HCT116 (cell line): ENCODE measurements around the gene PCLO. TPM values are rescaled to one million over a fixed set of nuclear protein-coding genes. Genes with fewer than 3 reads are reported as not detected.

ENCODE experiments used
- ATAC-seq: fragments of 200-7000 bp; cut with Tn5 transposase; 2 replicates; pipeline ENCODE4 v1.9.1; 2020; ENCODE audit warnings: mild to moderate bottlenecking, moderate library complexity
- BruUV-seq: library from RNA; stranded (reverse); fragments of 400-500 nt; replicated peaks from 2 replicates; lab custom pipeline; 2021; lab: Mats Ljungman, UMichigan
- CTCF ChIA-PET: fragments of 300-600 bp; sonication (Branson Sonifier 250); formaldehyde crosslinking; loops from one replicate; lab custom pipeline; 2021; ENCODE audit warnings: antibody characterized with exemption; lab: Charles Lee
- POLR2A ChIA-PET: fragments of 300-600, 350-600 bp; sonication (Branson Sonifier 250); formaldehyde crosslinking; loops from one replicate; lab custom pipeline; 2021; ENCODE audit warnings: antibody characterized with exemption; lab: Charles Lee
- RAD21 ChIA-PET, 2 experiments: fragments of 300-600 bp; sonication (Branson Sonifier 250); formaldehyde crosslinking; loops; one replicate each; lab custom pipeline; 2023; ENCODE audit warnings: low total read pairs in 2 of 2; ENCODE audit not compliant: uncharacterized antibody in 2 of 2, unreplicated experiment in 2 of 2, low non-redundant PET in 1 of 2; lab: Charles Lee
- DNase-seq: peaks from one replicate; pipeline ENCODE4 v3.0.0-alpha.2; 2010; ENCODE audit warnings: low read depth, low spot score
- H2AFZ ChIP-seq: fragments of 200-600 bp; shearing (Covaris generic), sonication (generic); 2 replicates; pipeline ENCODE4 v1.6.1; 2017; ENCODE audit warnings: low read depth, mixed run types, mixed read lengths, antibody characterized with exemption, low read length; ENCODE audit not compliant: poor library complexity, severe bottlenecking
- H3K27ac ChIP-seq: 2 replicates; pipeline ENCODE4 v1.5.1; 2012; ENCODE audit warnings: low read depth, low read length
- H3K27me3 ChIP-seq: fragments of 200-600 bp; sonication (generic); 2 replicates; pipeline ENCODE4 v1.6.1; 2016; ENCODE audit warnings: mixed run types, low read length, mixed read lengths; ENCODE audit not compliant: insufficient read depth
- H3K36me3 ChIP-seq, 2 experiments: fragments of 200-500 bp in 1 of 2; fragments of 200-600 bp in 1 of 2; sonication (Bioruptor generic) in 1 of 2; sonication (generic) in 1 of 2; 2 replicates each; pipeline versions ENCODE4 v1.5.1 to v1.6.1; 2014 to 2016; ENCODE audit warnings: low read length in 2 of 2, inconsistent platforms in 1 of 2, mixed read lengths in 1 of 2, mixed run types in 1 of 2; ENCODE audit not compliant: insufficient read depth in 2 of 2, control insufficient read depth in 1 of 2
- H3K4me1 ChIP-seq, 2 experiments: fragments of 200-600 bp in 1 of 2; sonication (generic) in 1 of 2; 2 replicates each; pipeline versions ENCODE4 v1.5.1 to v1.6.1; 2012 to 2017; ENCODE audit warnings: low read length in 2 of 2, inconsistent platforms in 1 of 2, mild to moderate bottlenecking in 1 of 2, mixed read lengths in 1 of 2, mixed run types in 1 of 2, moderate library complexity in 1 of 2; ENCODE audit not compliant: insufficient read depth in 2 of 2, control insufficient read depth in 1 of 2
- H3K4me2 ChIP-seq: fragments of 200-600 bp; sonication (generic); 2 replicates; pipeline ENCODE4 v1.6.1; 2017; ENCODE audit warnings: mixed run types, low read length, mixed read lengths
- H3K4me3 ChIP-seq, 2 experiments: fragments of 200-600 bp in 1 of 2; sonication (generic) in 1 of 2; replicated peaks in 1 of 2; 2 replicates each; pipeline ENCODE4 v1.5.1; 2011 to 2016; ENCODE audit warnings: low read length in 2 of 2, control low read depth in 1 of 2, low read depth in 1 of 2, mild to moderate bottlenecking in 1 of 2, mixed read lengths in 1 of 2, mixed run types in 1 of 2
- H3K79me2 ChIP-seq: fragments of 200-600 bp; sonication (generic); 2 replicates; pipeline ENCODE4 v1.6.1; 2017; ENCODE audit warnings: mild to moderate bottlenecking, mixed run types, low read length, moderate library complexity, mixed read lengths; ENCODE audit not compliant: insufficient read depth
- H3K9ac ChIP-seq: fragments of 200-600 bp; sonication (generic); 2 replicates; pipeline ENCODE4 v1.6.1; 2016; ENCODE audit warnings: low read length, mixed read lengths
- H3K9me2 ChIP-seq: fragments of 200-600 bp; sonication (generic), shearing (Covaris generic); 2 replicates; pipeline ENCODE4 v1.6.1; 2017; ENCODE audit warnings: mixed run types, mild to moderate bottlenecking, moderate library complexity; ENCODE audit not compliant: insufficient read depth
- H3K9me3 ChIP-seq, 2 experiments: fragments of 200-500 bp in 1 of 2; fragments of 200-600 bp in 1 of 2; sonication (Bioruptor generic) in 1 of 2; sonication (generic) in 1 of 2; 2 replicates each; pipeline ENCODE4 v1.6.1; 2014 to 2017; ENCODE audit warnings: low read length in 2 of 2, mixed read lengths in 2 of 2, inconsistent platforms in 1 of 2, low read depth in 1 of 2, mild to moderate bottlenecking in 1 of 2, mixed run types in 1 of 2, moderate library complexity in 1 of 2; ENCODE audit not compliant: control insufficient read depth in 1 of 2, insufficient read depth in 1 of 2
- H4K20me1 ChIP-seq: fragments of 200-600 bp; sonication (generic), shearing (Covaris generic); 2 replicates; pipeline ENCODE4 v1.6.1; 2017; ENCODE audit warnings: mixed run types, mild to moderate bottlenecking, moderate library complexity; ENCODE audit not compliant: insufficient read depth
- CBX3 ChIP-seq: IDR thresholded peaks from 2 replicates; pipeline ENCODE4 v1.6.1; 2012; ENCODE audit warnings: low read depth
- CEBPB ChIP-seq: IDR thresholded peaks from 2 replicates; pipeline ENCODE4 v1.6.1; 2012; ENCODE audit warnings: low read depth
- EGR1 ChIP-seq: IDR thresholded peaks from 2 replicates; pipeline ENCODE4 v1.6.1; 2012; ENCODE audit warnings: low read depth
- ELF1 ChIP-seq: IDR thresholded peaks from 2 replicates; pipeline ENCODE4 v1.6.1; 2012; ENCODE audit warnings: low read depth, borderline replicate concordance
- EZH2 ChIP-seq: fragments of 200-600 bp; sonication (generic); IDR thresholded peaks from 2 replicates; pipeline ENCODE4 v1.6.1; 2017; ENCODE audit warnings: antibody characterized with exemption, mixed run types
- EZH2phosphoT487 ChIP-seq: fragments of 200-600 bp; IDR thresholded peaks from 2 replicates; pipeline ENCODE4 v1.6.1; 2018; ENCODE audit warnings: antibody characterized with exemption, borderline replicate concordance
- FOSL1 ChIP-seq: IDR thresholded peaks from 2 replicates; pipeline ENCODE4 v1.6.1; 2012; ENCODE audit warnings: low read depth
- JUND ChIP-seq: IDR thresholded peaks from 2 replicates; pipeline ENCODE4 v1.6.1; 2012
- POLR2A ChIP-seq: IDR thresholded peaks from 2 replicates; pipeline ENCODE4 v1.7.0; 2011; ENCODE audit warnings: borderline replicate concordance; ENCODE audit not compliant: insufficient read depth, insufficient read length; ENCODE audit errors: extremely low read depth
- POLR2AphosphoS5 ChIP-seq: IDR thresholded peaks from 2 replicates; pipeline ENCODE4 v1.6.1; 2011; ENCODE audit warnings: mild to moderate bottlenecking, low read depth, low read length, moderate library complexity
- RAD21 ChIP-seq: IDR thresholded peaks from 2 replicates; pipeline ENCODE4 v1.6.1; 2012; ENCODE audit warnings: low read depth, mild to moderate bottlenecking
- SIN3A ChIP-seq: IDR thresholded peaks from 2 replicates; pipeline ENCODE4 v1.6.1; 2012; ENCODE audit warnings: low read depth
- SP1 ChIP-seq: IDR thresholded peaks from 2 replicates; pipeline ENCODE4 v1.6.1; 2012; ENCODE audit warnings: low read depth
- SRF ChIP-seq: IDR thresholded peaks from 2 replicates; pipeline ENCODE4 v1.6.1; 2012; ENCODE audit warnings: low read depth
- YY1 ChIP-seq: IDR thresholded peaks from 2 replicates; pipeline ENCODE4 v1.6.1; 2011; ENCODE audit warnings: low read length, low read depth, moderate library complexity, mild to moderate bottlenecking; ENCODE audit not compliant: insufficient replicate concordance; ENCODE audit errors: extremely low read depth
- ZFX ChIP-seq: fragments of 450-650 bp; IDR thresholded peaks from 2 replicates; pipeline ENCODE4 v1.6.1; 2017
- ZNF274 ChIP-seq: fragments of 200-500 bp; sonication (Bioruptor generic); IDR thresholded peaks from 2 replicates; pipeline ENCODE4 v1.6.1; 2014; ENCODE audit warnings: mild to moderate bottlenecking, low read depth, low read length, inconsistent platforms
- intact Hi-C: fragments of 100-400 bp; cut with micrococcal nuclease; formaldehyde crosslinking; loops from 2 replicates; pipeline ENCODE4 v1.10.0; 2022
- total RNA-seq: library from RNA; stranded (reverse); gene quantifications from one replicate; pipeline ENCODE4 v1.2.1, GENCODE V29; 2021; ENCODE audit not compliant: unreplicated experiment
- TF ChIP-seq, protein P1 (sequence below): IDR thresholded peaks from 2 replicates; pipeline ENCODE4 v1.6.1; 2012
- TF ChIP-seq, protein P2 (sequence below): IDR thresholded peaks from 2 replicates; pipeline ENCODE4 v1.6.1; 2011; ENCODE audit warnings: mild to moderate bottlenecking, low read length, moderate library complexity; ENCODE audit not compliant: insufficient replicate concordance; ENCODE audit errors: extremely low read depth
- TF ChIP-seq, protein P3 (sequence below), 3 experiments: fragments of 200-600 bp in 1 of 3; sonication (generic) in 1 of 3; IDR thresholded peaks in 2 of 3; conservative IDR thresholded peaks in 1 of 3; 2 replicates each; pipeline ENCODE4 v1.5.1; 2012 to 2017; ENCODE audit warnings: low read depth in 2 of 3, low read length in 2 of 3, antibody characterized with exemption in 1 of 3, borderline replicate concordance in 1 of 3, control low read depth in 1 of 3, mild to moderate bottlenecking in 1 of 3, mixed read lengths in 1 of 3, mixed run types in 1 of 3, moderate library complexity in 1 of 3; ENCODE audit not compliant: insufficient read depth in 1 of 3
- TF ChIP-seq, protein P4 (sequence below): IDR thresholded peaks from 2 replicates; pipeline ENCODE4 v1.6.1; 2012
- TF ChIP-seq, protein P5 (sequence below): IDR thresholded peaks from 2 replicates; pipeline ENCODE4 v1.6.1; 2012; ENCODE audit warnings: low read depth

Gene PCLO
- total RNA-seq, 1 experiment from 2014 or later, result 2.4 TPM

DNA sequence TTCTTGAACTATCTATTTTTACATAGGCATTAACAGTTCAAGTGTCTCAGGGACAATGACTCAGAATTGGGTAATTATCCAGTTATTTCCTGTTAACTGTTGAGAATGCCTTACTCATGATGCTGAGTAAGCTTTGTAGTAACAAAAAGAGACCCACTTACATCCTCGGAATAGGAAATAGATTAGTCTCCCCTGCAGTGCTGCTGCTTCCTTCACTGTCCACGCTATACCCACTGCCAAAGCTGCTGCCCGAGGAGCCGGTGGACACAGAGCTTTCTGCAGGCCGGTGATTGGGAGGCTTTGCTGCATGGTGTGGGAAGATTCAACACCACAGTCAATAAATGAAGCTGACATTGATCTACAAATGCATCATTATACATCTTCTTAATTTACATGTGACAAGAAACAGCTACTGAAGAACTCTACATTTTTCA, 357.1 kb downstream of the PCLO start:
- intact Hi-C loops, result no loop called here
- peaks cover 0 to 20% of the 10 kb centered on the region in 2 experiments; a peak in 2 of 4 replicates for H3K4me1 ChIP-seq
- DNase-seq (peak; percentile 68), ATAC-seq (peak; percentile 96)
- H4K20me1 ChIP-seq, result no peaks in the 10 kb centered on the region
- H3K9me2 ChIP-seq, result no peaks in the 10 kb centered on the region
- no peak overlapping the region for H3K27ac ChIP-seq
- POLR2A ChIA-PET, result no interaction called here
- RAD21 ChIA-PET, result no interaction called here
- H3K4me3 ChIP-seq, result peak overlapping the region; percentile 20 to 35; a peak in 3 of 4 replicates
- H3K79me2 ChIP-seq, result no peaks in the 10 kb centered on the region
- CTCF ChIA-PET, result interaction anchor here (1.1 kb wide), 1 partner anchor 13 kb away, joined by 4 read pairs; no protein-coding TSS in a partner anchor
- no peaks in the 10 kb centered on the region for H3K36me3 ChIP-seq
- H3K9me3 ChIP-seq, result no peaks in the 10 kb centered on the region
- H3K27me3 ChIP-seq, result no peaks in the 10 kb centered on the region
- BruUV-seq, result no TSS peak
- peak overlapping the region; percentile 64 for H3K4me2 ChIP-seq
- H3K9ac ChIP-seq, result no peak overlapping the region
- H2AFZ ChIP-seq, result peak overlapping the region; percentile 65
- TF ChIP-seq SRF, result peak; percentile 83
- TF ChIP-seq SIN3A, result peak; percentile 45; the same call in 1 of the 2 replicates
- peak; percentile 79 for TF ChIP-seq JUND
- TF ChIP-seq POLR2A, result no peak
- no peak for TF ChIP-seq EGR1
- TF ChIP-seq EZH2, result no peak
- peak; percentile 86 for TF ChIP-seq FOSL1
- TF ChIP-seq YY1, result no peak
- no peak for TF ChIP-seq ZNF274
- TF ChIP-seq, protein P1, sequence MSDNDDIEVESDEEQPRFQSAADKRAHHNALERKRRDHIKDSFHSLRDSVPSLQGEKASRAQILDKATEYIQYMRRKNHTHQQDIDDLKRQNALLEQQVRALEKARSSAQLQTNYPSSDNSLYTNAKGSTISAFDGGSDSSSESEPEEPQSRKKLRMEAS, result 0 out of 2 replicates have a peak, but pooled peaks have one; percentile 11
- TF ChIP-seq RAD21, result no peak
- TF ChIP-seq, protein P2, sequence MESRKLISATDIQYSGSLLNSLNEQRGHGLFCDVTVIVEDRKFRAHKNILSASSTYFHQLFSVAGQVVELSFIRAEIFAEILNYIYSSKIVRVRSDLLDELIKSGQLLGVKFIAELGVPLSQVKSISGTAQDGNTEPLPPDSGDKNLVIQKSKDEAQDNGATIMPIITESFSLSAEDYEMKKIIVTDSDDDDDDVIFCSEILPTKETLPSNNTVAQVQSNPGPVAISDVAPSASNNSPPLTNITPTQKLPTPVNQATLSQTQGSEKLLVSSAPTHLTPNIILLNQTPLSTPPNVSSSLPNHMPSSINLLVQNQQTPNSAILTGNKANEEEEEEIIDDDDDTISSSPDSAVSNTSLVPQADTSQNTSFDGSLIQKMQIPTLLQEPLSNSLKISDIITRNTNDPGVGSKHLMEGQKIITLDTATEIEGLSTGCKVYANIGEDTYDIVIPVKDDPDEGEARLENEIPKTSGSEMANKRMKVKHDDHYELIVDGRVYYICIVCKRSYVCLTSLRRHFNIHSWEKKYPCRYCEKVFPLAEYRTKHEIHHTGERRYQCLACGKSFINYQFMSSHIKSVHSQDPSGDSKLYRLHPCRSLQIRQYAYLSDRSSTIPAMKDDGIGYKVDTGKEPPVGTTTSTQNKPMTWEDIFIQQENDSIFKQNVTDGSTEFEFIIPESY, result no peak
- TF ChIP-seq, protein P3, sequence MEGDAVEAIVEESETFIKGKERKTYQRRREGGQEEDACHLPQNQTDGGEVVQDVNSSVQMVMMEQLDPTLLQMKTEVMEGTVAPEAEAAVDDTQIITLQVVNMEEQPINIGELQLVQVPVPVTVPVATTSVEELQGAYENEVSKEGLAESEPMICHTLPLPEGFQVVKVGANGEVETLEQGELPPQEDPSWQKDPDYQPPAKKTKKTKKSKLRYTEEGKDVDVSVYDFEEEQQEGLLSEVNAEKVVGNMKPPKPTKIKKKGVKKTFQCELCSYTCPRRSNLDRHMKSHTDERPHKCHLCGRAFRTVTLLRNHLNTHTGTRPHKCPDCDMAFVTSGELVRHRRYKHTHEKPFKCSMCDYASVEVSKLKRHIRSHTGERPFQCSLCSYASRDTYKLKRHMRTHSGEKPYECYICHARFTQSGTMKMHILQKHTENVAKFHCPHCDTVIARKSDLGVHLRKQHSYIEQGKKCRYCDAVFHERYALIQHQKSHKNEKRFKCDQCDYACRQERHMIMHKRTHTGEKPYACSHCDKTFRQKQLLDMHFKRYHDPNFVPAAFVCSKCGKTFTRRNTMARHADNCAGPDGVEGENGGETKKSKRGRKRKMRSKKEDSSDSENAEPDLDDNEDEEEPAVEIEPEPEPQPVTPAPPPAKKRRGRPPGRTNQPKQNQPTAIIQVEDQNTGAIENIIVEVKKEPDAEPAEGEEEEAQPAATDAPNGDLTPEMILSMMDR (IDR thresholded peaks at IDR 0.05 in 2 of 3, conservative IDR thresholded peaks at IDR 0.05 in 1 of 3; ENCODE audit: borderline replicate concordance in 1 of 3, insufficient read depth in 1 of 3, low read depth in 2 of 3, low read length in 2 of 3), result no peak
- peak; percentile 50 for TF ChIP-seq ELF1
- TF ChIP-seq POLR2AphosphoS5, result no peak
- TF ChIP-seq EZH2phosphoT487, result no peak
- TF ChIP-seq CEBPB, result peak; percentile 79
- no peak for TF ChIP-seq ZFX
- TF ChIP-seq SP1, result peak; percentile 59; the same call in 1 of the 2 replicates
- TF ChIP-seq, protein P4, sequence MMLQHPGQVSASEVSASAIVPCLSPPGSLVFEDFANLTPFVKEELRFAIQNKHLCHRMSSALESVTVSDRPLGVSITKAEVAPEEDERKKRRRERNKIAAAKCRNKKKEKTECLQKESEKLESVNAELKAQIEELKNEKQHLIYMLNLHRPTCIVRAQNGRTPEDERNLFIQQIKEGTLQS, result no peak
- TF ChIP-seq, protein P5, sequence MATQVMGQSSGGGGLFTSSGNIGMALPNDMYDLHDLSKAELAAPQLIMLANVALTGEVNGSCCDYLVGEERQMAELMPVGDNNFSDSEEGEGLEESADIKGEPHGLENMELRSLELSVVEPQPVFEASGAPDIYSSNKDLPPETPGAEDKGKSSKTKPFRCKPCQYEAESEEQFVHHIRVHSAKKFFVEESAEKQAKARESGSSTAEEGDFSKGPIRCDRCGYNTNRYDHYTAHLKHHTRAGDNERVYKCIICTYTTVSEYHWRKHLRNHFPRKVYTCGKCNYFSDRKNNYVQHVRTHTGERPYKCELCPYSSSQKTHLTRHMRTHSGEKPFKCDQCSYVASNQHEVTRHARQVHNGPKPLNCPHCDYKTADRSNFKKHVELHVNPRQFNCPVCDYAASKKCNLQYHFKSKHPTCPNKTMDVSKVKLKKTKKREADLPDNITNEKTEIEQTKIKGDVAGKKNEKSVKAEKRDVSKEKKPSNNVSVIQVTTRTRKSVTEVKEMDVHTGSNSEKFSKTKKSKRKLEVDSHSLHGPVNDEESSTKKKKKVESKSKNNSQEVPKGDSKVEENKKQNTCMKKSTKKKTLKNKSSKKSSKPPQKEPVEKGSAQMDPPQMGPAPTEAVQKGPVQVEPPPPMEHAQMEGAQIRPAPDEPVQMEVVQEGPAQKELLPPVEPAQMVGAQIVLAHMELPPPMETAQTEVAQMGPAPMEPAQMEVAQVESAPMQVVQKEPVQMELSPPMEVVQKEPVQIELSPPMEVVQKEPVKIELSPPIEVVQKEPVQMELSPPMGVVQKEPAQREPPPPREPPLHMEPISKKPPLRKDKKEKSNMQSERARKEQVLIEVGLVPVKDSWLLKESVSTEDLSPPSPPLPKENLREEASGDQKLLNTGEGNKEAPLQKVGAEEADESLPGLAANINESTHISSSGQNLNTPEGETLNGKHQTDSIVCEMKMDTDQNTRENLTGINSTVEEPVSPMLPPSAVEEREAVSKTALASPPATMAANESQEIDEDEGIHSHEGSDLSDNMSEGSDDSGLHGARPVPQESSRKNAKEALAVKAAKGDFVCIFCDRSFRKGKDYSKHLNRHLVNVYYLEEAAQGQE, result no peak
- peak; percentile 89 for TF ChIP-seq CBX3
